Lung (tissue), 13 donors: ENCODE results near the gene FLYWCH1. TPM values are rescaled to one million over a fixed set of nuclear protein-coding genes. Genes with fewer than 3 reads are reported as not detected.

Experiments
- ATAC-seq: fragments of 200-7000 bp; cut with Tn5 transposase; one replicate; pipeline ENCODE4 v1.9.1; 2020; ENCODE audit warnings: moderate number of reproducible peaks; ENCODE audit not compliant: insufficient read depth, low FRiP score
- DNase-seq, 3 donors: peaks; one replicate each; pipeline ENCODE4 v3.0.0-alpha.2; 2013 to 2017
- H3K27ac ChIP-seq, 2 donors: one replicate each; pipeline ENCODE4 v1.5.1; 2013; ENCODE audit warnings: mild to moderate bottlenecking in 2 of 2, moderate library complexity in 2 of 2, control low read depth in 1 of 2, inconsistent platforms in 1 of 2, low read depth in 1 of 2, low read length in 1 of 2
- H3K27me3 ChIP-seq, 3 donors: one replicate each; pipeline ENCODE4 v1.5.1; 2013; ENCODE audit warnings: low read length in 2 of 3; ENCODE audit not compliant: control insufficient read depth in 3 of 3, insufficient read depth in 3 of 3
- H3K36me3 ChIP-seq, 4 donors: one replicate each; pipeline ENCODE4 v1.5.1; 2013; ENCODE audit warnings: low read length in 4 of 4, mild to moderate bottlenecking in 1 of 4, moderate library complexity in 1 of 4; ENCODE audit not compliant: control insufficient read depth in 4 of 4, insufficient read depth in 4 of 4
- H3K4me1 ChIP-seq, 5 donors: one replicate each; pipeline ENCODE4 v1.5.1; 2013; ENCODE audit warnings: low read length in 5 of 5, mild to moderate bottlenecking in 2 of 5, moderate library complexity in 1 of 5; ENCODE audit not compliant: control insufficient read depth in 5 of 5, insufficient read depth in 5 of 5
- H3K4me3 ChIP-seq: one replicate; pipeline ENCODE4 v1.5.1; 2013; ENCODE audit warnings: mild to moderate bottlenecking, control low read depth, moderate library complexity
- H3K9ac ChIP-seq, 2 donors: one replicate each; pipeline ENCODE4 v1.5.1; 2013; ENCODE audit warnings: low read length in 2 of 2, control low read depth in 1 of 2; ENCODE audit not compliant: insufficient read depth in 1 of 2
- H3K9me3 ChIP-seq, 4 donors: one replicate each; pipeline ENCODE4 v1.5.1; 2013; ENCODE audit warnings: low read length in 3 of 4, mild to moderate bottlenecking in 1 of 4, moderate library complexity in 1 of 4; ENCODE audit not compliant: control insufficient read depth in 4 of 4, insufficient read depth in 3 of 4
- WGBS, 2 donors: extraction: QIAGEN DNeasy Blood & Tissue Kit; methylation state at CpG; one replicate each; pipeline ENCODE4 v1.1.7; 2013; 5-methylcytosine and 5-hydroxymethylcytosine counted together
- polyA plus RNA-seq, 2 donors: library from polyadenylated mRNA; stranded (reverse); fragments of 200-250 nt; gene quantifications; one replicate each; pipeline ENCODE4 v1.2.1, GENCODE V29; 2013
- small RNA-seq: library from RNA; depleted of rRNA; stranded (forward); fragments of <200 nt; gene quantifications from one replicate; pipeline ENCODE3, GENCODE V24; 2014; ENCODE audit warnings: low replicate concordance
- total RNA-seq, 2 donors: library from RNA; depleted of rRNA in 1 of 2; stranded (reverse); fragments of >200 nt in 1 of 2; gene quantifications; one replicate each; pipeline ENCODE4 v1.2.1, GENCODE V29; 2014 to 2021
- TF ChIP-seq, protein P1 (sequence below): IDR thresholded peaks from 2 replicates; pipeline ENCODE4 v1.5.1; 2012; ENCODE audit warnings: mild to moderate bottlenecking; ENCODE audit errors: control extremely low read depth, extremely low read depth
- donor health status: control.
- donor health status: control.
- donor health status: Bipolar disorder and iron deficiency.
- donor health status: healthy.
- donor health status: DM: yes; HTN: yes; CAD: no.

The FLYWCH1 gene
- total and polyA plus RNA-seq, 4 donors, result 13.3 to 34.3 (median 21.4) TPM

GRCh38 chr16:2996298-2996697 lies 84.6 kb downstream of the FLYWCH1 start:
- no peaks in the 10 kb centered on the region for H3K36me3 ChIP-seq
- no peaks in the 10 kb centered on the region for H3K9me3 ChIP-seq
- no peaks in the 10 kb centered on the region for H3K27me3 ChIP-seq
- H3K27ac ChIP-seq, result no peak overlapping the region
- TF ChIP-seq, protein P1, sequence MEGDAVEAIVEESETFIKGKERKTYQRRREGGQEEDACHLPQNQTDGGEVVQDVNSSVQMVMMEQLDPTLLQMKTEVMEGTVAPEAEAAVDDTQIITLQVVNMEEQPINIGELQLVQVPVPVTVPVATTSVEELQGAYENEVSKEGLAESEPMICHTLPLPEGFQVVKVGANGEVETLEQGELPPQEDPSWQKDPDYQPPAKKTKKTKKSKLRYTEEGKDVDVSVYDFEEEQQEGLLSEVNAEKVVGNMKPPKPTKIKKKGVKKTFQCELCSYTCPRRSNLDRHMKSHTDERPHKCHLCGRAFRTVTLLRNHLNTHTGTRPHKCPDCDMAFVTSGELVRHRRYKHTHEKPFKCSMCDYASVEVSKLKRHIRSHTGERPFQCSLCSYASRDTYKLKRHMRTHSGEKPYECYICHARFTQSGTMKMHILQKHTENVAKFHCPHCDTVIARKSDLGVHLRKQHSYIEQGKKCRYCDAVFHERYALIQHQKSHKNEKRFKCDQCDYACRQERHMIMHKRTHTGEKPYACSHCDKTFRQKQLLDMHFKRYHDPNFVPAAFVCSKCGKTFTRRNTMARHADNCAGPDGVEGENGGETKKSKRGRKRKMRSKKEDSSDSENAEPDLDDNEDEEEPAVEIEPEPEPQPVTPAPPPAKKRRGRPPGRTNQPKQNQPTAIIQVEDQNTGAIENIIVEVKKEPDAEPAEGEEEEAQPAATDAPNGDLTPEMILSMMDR, result no peak
- no peak overlapping the region for H3K4me3 ChIP-seq
- no peaks in the 10 kb centered on the region for H3K4me1 ChIP-seq
- no peak overlapping the region for H3K9ac ChIP-seq
- 81 to 89% methylated on average over 13 of the region's 13 CpGs for WGBS, 2 donors
- DNase-seq (no peak), ATAC-seq (no peak)

GRCh38 chr16:2999929-3000328 lies 88.2 kb downstream of the FLYWCH1 start:
- Histone ChIP-seq H3K36me3 (no peaks in the 10 kb centered on the region), H3K27me3 (peaks cover 0 to 4% (median 0%) of the 10 kb centered on the region in 3 donors)
- WGBS, 2 donors, result 79 to 81% methylated on average over 6 of the region's 6 CpGs

GRCh38 chr16:3000540-3000939 lies 88.8 kb downstream of the FLYWCH1 start:
- 89% methylated on average over 4 of the region's 4 CpGs for whole genome bisulfite sequencing, 2 donors
- no peak for DNase-seq
- no peak overlapping the region for H3K4me3 ChIP-seq

More at GRCh38 chr16:2999929-3000328, 88.2 kb downstream of the FLYWCH1 start:
- H3K4me3 ChIP-seq, result no peak overlapping the region
- H3K9ac ChIP-seq, result no peak overlapping the region
- DNase-seq (no peak), ATAC-seq (no peak)
- H3K4me1 ChIP-seq, result no peaks in the 10 kb centered on the region
- no peaks in the 10 kb centered on the region for H3K9me3 ChIP-seq
- TF ChIP-seq, protein P1, result no peak
- no peak overlapping the region for H3K27ac ChIP-seq

More at GRCh38 chr16:3000540-3000939, 88.8 kb downstream of the FLYWCH1 start:
- Histone ChIP-seq H3K36me3 (no peaks in the 10 kb centered on the region), H3K27ac (no peak overlapping the region), H3K4me1 (no peaks in the 10 kb centered on the region), H3K9ac (no peak overlapping the region), H3K9me3 (no peaks in the 10 kb centered on the region), H3K27me3 (peaks cover 0 to 5% (median 0%) of the 10 kb centered on the region in 3 donors)
- TF ChIP-seq, protein P1, result no peak
- no peak for ATAC-seq

Small RNAs within 50 kb of the gene (small RNA-seq; reads per million reads assigned to genes)
- gene LINC00514, result not detected

Other genes starting within 250 kb of the FLYWCH1 start
- gene KCTD5, start 229.4 kb upstream of the FLYWCH1 start, total RNA-seq, result 10 to 100 TPM; 18.0 to 31.3 TPM
- 10 to 100 TPM; 17.1 to 31.8 TPM for gene KCTD5, start 229.4 kb upstream of the FLYWCH1 start, polyA plus RNA-seq
- 1 to 10 TPM; 1.1 to 2.4 TPM for gene PRSS27, start 191.7 kb upstream of the FLYWCH1 start, total RNA-seq
- 1 to 10 TPM; 1.8 to 2.5 TPM for gene PRSS27, start 191.7 kb upstream of the FLYWCH1 start, polyA plus RNA-seq
- 100 to 1,000 TPM; 316 to 541 TPM for gene SRRM2, start 159.3 kb upstream of the FLYWCH1 start, total RNA-seq
- gene SRRM2, start 159.3 kb upstream of the FLYWCH1 start, polyA plus RNA-seq, result 100 to 1,000 TPM; 353 to 589 TPM
- 100 to 1,000 TPM in 1 of 2 donors, 10 to 100 TPM in 1; 87.0 to 285 TPM for gene ELOB, start 134.7 kb upstream of the FLYWCH1 start, total RNA-seq
- 100 to 1,000 TPM; 408 to 740 TPM for gene ELOB, start 134.7 kb upstream of the FLYWCH1 start, polyA plus RNA-seq
- gene PRSS33, start 124.4 kb upstream of the FLYWCH1 start, total RNA-seq, result under 1 TPM in 1 of 2 donors, not detected in 1; 0.12 TPM
- gene PRSS33, start 124.4 kb upstream of the FLYWCH1 start, polyA plus RNA-seq, result under 1 TPM in 1 of 2 donors, not detected in 1; 0.08 TPM
- not detected for gene PRSS41, start 113.5 kb upstream of the FLYWCH1 start, total RNA-seq
- gene PRSS41, start 113.5 kb upstream of the FLYWCH1 start, polyA plus RNA-seq, result not detected
- gene PRSS21, start 94.7 kb upstream of the FLYWCH1 start, total RNA-seq, result 1 to 10 TPM in 1 of 2 donors, not detected in 1; 7.9 TPM
- 1 to 10 TPM in 1 of 2 donors, under 1 TPM in 1; 0.77 to 4.2 TPM for gene PRSS21, start 94.7 kb upstream of the FLYWCH1 start, polyA plus RNA-seq
- gene ZG16B, start 81.6 kb upstream of the FLYWCH1 start, total RNA-seq, result 1 to 10 TPM; 4.7 to 6.1 TPM
- 1 to 10 TPM; 2.1 to 3.9 TPM for gene ZG16B, start 81.6 kb upstream of the FLYWCH1 start, polyA plus RNA-seq
- gene PRSS22, start 53.8 kb upstream of the FLYWCH1 start, total RNA-seq, result 10 to 100 TPM; 11.5 to 34.1 TPM
- gene PRSS22, start 53.8 kb upstream of the FLYWCH1 start, polyA plus RNA-seq, result 10 to 100 TPM; 27.3 to 30.1 TPM
- 10 to 100 TPM; 26.7 to 38.0 TPM for gene FLYWCH2, start 28.7 kb upstream of the FLYWCH1 start, total RNA-seq
- gene FLYWCH2, start 28.7 kb upstream of the FLYWCH1 start, polyA plus RNA-seq, result 10 to 100 TPM; 40.4 to 40.6 TPM
- under 1 TPM in 1 of 2 donors, not detected in 1; 0.15 TPM for gene KREMEN2, start 52.3 kb downstream of the FLYWCH1 start, total RNA-seq
- under 1 TPM; 0.06 to 0.14 TPM for gene KREMEN2, start 52.3 kb downstream of the FLYWCH1 start, polyA plus RNA-seq
- gene PAQR4, start 57.4 kb downstream of the FLYWCH1 start, total RNA-seq, result 10 to 100 TPM in 1 of 2 donors, 1 to 10 TPM in 1; 4.0 to 21.3 TPM
- 10 to 100 TPM; 10.6 to 15.6 TPM for gene PAQR4, start 57.4 kb downstream of the FLYWCH1 start, polyA plus RNA-seq
- gene PKMYT1, start 68.5 kb downstream of the FLYWCH1 start, total RNA-seq, result 1 to 10 TPM; 2.9 to 5.9 TPM
- gene PKMYT1, start 68.5 kb downstream of the FLYWCH1 start, polyA plus RNA-seq, result 1 to 10 TPM; 4.6 to 9.4 TPM
- 1 to 10 TPM; 1.5 to 5.3 TPM for gene CLDN9, start 101.0 kb downstream of the FLYWCH1 start, total RNA-seq
- under 1 TPM; 0.91 to 0.98 TPM for gene CLDN9, start 101.0 kb downstream of the FLYWCH1 start, polyA plus RNA-seq
- 1 to 10 TPM in 1 of 2 donors, under 1 TPM in 1; 0.92 to 7.1 TPM for gene CLDN6, start 106.3 kb downstream of the FLYWCH1 start, total RNA-seq
- under 1 TPM in 1 of 2 donors, not detected in 1; 0.10 TPM for gene CLDN6, start 106.3 kb downstream of the FLYWCH1 start, polyA plus RNA-seq
- 100 to 1,000 TPM in 1 of 2 donors, 10 to 100 TPM in 1; 19.1 to 107 TPM for gene TNFRSF12A, start 108.4 kb downstream of the FLYWCH1 start, total RNA-seq
- gene TNFRSF12A, start 108.4 kb downstream of the FLYWCH1 start, polyA plus RNA-seq, result 100 to 1,000 TPM; 132 to 192 TPM
- gene HCFC1R1, start 112.0 kb downstream of the FLYWCH1 start, total RNA-seq, result 10 to 100 TPM; 10.9 to 51.1 TPM
- 100 to 1,000 TPM in 1 of 2 donors, 10 to 100 TPM in 1; 40.4 to 138 TPM for gene HCFC1R1, start 112.0 kb downstream of the FLYWCH1 start, polyA plus RNA-seq
- gene THOC6, start 112.1 kb downstream of the FLYWCH1 start, total RNA-seq, result 10 to 100 TPM; 12.7 to 39.9 TPM
- 10 to 100 TPM; 40.0 to 58.3 TPM for gene THOC6, start 112.1 kb downstream of the FLYWCH1 start, polyA plus RNA-seq
- gene BICDL2, start 125.0 kb downstream of the FLYWCH1 start, total RNA-seq, result 10 to 100 TPM; 15.9 to 24.4 TPM
- gene BICDL2, start 125.0 kb downstream of the FLYWCH1 start, polyA plus RNA-seq, result 10 to 100 TPM; 12.7 to 17.1 TPM
- 10 to 100 TPM in 1 of 2 donors, 1 to 10 TPM in 1; 4.2 to 34.9 TPM for gene MMP25, start 134.6 kb downstream of the FLYWCH1 start, total RNA-seq
- gene MMP25, start 134.6 kb downstream of the FLYWCH1 start, polyA plus RNA-seq, result 10 to 100 TPM in 1 of 2 donors, 1 to 10 TPM in 1; 6.2 to 94.4 TPM
- gene IL32, start 153.7 kb downstream of the FLYWCH1 start, total RNA-seq, result 100 to 1,000 TPM in 1 of 2 donors, 10 to 100 TPM in 1; 83.7 to 153 TPM
- gene IL32, start 153.7 kb downstream of the FLYWCH1 start, polyA plus RNA-seq, result 100 to 1,000 TPM; 247 to 275 TPM
- gene ZSCAN10, start 187.4 kb downstream of the FLYWCH1 start, total RNA-seq, result under 1 TPM in 1 of 2 donors, not detected in 1; 0.21 TPM
- under 1 TPM in 1 of 2 donors, not detected in 1; 0.02 TPM for gene ZSCAN10, start 187.4 kb downstream of the FLYWCH1 start, polyA plus RNA-seq
- gene ZNF205, start 200.7 kb downstream of the FLYWCH1 start, total RNA-seq, result 10 to 100 TPM in 1 of 2 donors, 1 to 10 TPM in 1; 9.8 to 12.7 TPM
- 10 to 100 TPM; 10.2 to 33.0 TPM for gene ZNF205, start 200.7 kb downstream of the FLYWCH1 start, polyA plus RNA-seq
- gene ZNF213, start 223.1 kb downstream of the FLYWCH1 start, total RNA-seq, result 10 to 100 TPM; 12.8 to 13.1 TPM
- 10 to 100 TPM in 1 of 2 donors, 1 to 10 TPM in 1; 7.8 to 10.3 TPM for gene ZNF213, start 223.1 kb downstream of the FLYWCH1 start, polyA plus RNA-seq